Activated CD4-positive, CD25-positive, alpha-beta regulatory T cell (primary cell): ENCODE results near the gene VGF.
"Not testable (repeated sequence)": the region's sequence is repeated elsewhere in the genome, so short reads cannot be mapped to it uniquely, and the experiment has no call there.

Source experiments
- DNase-seq, 4 experiments: peaks; one replicate each; lab custom pipeline; 2025; lab: John Stamatoyannopoulos, UW

The VGF gene

GRCh38 chr7:101165075-101165957 lies at the start of gene VGF:
Gene VGF, minus strand, starts transcription at chr7:101165569. Its CDS starts 726 bp downstream, at chr7:101164843.
- peak; percentile 80 to 85 (median 82) for DNase-seq

DNA sequence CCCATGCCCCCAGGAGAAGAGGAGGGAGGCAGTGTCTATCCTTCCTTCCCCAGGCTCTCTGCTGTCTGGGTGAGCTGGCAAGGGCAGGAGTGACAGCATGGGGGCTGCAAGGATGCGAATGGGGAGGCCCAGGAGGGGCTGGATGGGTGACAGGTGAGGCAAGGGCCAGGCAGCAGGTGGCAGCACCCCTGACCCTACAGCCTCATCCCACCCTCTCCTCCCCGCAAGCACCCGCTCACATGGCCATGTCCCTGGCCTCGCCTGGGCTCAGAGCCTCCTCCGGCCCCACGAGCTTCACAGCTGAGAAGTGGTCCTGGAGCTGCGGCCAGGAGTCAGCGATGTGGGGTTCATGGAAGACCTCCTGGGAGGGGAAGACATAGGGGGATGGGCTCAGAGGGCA lies 46.6 kb upstream of the VGF start:
- DNase-seq = no peak

- DNase-seq = no peak
These were observed 46.1 kb upstream of the VGF start for GRCh38 chr7:101211501-101211900.

- DNase-seq = no peak
These were observed 44.8 kb upstream of the VGF start for GRCh38 chr7:101210143-101210542.

- no peak for DNase-seq
These were observed 43.4 kb upstream of the VGF start for GRCh38 chr7:101208794-101209193.

- DNase-seq = no peak
These were observed 42.1 kb upstream of the VGF start for GRCh38 chr7:101207459-101207858.

DNA sequence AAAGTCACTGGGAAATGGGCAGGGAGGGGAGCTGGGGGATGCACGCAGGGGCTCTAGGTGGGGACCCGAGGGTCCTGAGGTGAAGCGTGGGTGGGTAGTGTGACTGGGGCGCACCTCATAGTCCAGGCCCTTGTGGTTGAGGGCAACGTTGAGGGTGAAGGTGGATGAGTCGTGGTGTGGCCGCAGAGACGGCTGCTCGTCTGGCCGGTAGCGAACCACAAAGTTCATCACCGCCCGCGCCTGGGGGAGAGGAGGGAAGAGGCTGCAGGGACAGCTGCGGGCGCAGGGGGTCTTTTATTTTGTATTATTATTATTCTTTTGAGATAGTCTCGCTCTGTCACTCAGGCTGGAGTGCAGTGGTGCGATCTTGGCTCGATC lies 41.3 kb upstream of the VGF start:
- no peak for DNase-seq

GRCh38 chr7:101205901-101206664 lies 40.7 kb upstream of the VGF start:
- no peak for DNase-seq

- DNase-seq = not testable (repeated sequence)
These were observed 38.7 kb upstream of the VGF start for GRCh38 chr7:101203740-101204738.

DNA sequence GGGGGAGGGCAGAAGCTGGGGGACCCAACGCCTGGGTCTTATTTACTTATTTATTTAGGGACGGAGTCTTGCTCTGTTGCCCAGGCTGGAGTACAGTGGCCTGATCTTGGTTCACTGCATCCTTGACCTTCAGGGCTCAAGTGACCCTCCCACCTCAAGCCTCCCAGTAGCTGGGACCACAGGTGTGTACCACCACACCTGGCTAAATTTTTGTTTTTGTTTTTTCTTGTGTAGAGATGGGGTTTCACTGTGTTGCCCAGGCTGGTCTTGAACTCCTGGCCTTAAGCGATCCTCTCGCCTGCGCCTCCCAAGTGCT lies 37.2 kb upstream of the VGF start:
- no peak for DNase-seq

- no peak for DNase-seq
These were observed 36.6 kb upstream of the VGF start for GRCh38 chr7:101201695-101202602.

- DNase-seq = no peak
These were observed 35.7 kb upstream of the VGF start, which contains the start of gene MOGAT3 for GRCh38 chr7:101200862-101201599. Gene MOGAT3, minus strand, starts transcription at chr7:101201036. Its CDS starts 182 bp downstream, at chr7:101200854.

GRCh38 chr7:101200504-101200861 lies 35.1 kb upstream of the VGF start:
- DNase-seq = no peak

- not testable (repeated sequence) for DNase-seq
These were observed 34.2 kb upstream of the VGF start for GRCh38 chr7:101199522-101199921.

- no peak for DNase-seq
These were observed 33.1 kb upstream of the VGF start for GRCh38 chr7:101198476-101198875.

DNA sequence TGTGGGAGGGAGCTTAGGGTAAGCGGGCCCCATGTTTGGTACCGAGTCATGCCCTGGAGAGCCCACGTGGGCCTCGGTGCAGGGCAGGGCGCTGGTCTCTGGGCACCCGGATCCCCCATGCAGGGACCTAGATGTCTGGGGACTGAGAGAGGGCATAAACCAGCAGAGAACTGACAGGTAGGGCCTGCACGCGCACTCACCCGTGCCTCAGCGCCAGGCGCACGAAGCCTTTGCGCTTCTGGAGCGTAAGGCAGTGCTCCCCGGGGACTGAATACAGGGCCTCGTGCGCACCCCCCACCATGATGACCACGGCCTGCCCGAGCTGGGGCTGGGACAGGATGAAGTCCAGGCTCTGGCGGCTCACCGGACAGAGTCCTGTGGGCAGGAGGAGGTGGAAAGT lies 32.6 kb upstream of the VGF start:
- no peak for DNase-seq

GRCh38 chr7:101195884-101196283 lies 30.5 kb upstream of the VGF start:
- no peak for DNase-seq

GRCh38 chr7:101189109-101189508 lies 23.7 kb upstream of the VGF start:
- no peak for DNase-seq

DNA sequence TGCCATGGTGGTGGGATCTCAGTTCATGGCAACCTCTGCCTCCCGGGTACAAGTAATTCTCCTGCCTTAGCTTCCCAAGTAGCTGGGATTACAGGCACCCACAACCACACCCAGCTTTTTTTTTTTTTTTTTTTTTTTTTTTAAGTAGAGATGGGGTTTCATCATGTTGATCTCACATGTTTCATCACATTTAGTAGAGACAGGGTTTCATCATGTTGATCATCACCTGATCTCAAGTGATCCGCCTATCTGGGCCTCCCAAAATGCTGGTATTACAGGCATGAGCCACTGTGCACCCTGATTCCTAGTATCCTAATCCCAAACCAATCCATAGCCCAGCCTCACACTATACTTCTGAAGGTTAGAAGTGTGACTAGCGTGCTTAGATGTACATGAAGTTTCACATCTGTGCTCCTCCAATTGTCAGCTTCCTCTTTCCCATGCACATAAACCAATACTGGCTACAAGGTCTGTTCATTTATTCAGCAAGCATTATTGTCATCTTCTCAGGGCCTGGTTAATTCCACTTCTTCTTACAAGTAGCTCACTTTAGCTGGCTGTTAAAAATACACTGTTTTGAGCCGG lies 21.6 kb upstream of the VGF start:
- no peak for DNase-seq

DNA sequence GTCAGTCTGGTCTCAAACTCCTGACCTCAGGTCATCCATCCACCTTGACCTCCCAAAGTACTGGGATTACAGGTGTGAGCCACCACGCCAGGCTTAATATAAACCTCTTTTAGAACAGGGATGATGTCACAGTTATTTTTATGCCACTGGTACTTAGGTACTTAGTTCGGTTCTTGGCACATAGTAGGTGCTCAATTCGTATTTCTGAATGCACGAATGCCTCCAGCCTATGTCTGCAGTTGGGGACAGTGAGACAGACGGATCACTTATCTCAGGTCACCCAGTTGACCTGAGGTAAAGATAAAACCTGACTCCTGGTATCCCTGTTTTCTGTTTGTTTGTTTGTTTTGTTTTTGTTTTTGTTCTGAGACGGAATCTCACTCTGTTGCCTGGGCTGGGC lies 20.8 kb upstream of the VGF start:
- DNase-seq = no peak
